Astrocyte (in vitro differentiated cells and primary cell): ENCODE data around the gene SARDH. TPM values are rescaled to one million over a fixed set of nuclear protein-coding genes. Genes with fewer than 3 reads are reported as not detected.

Source experiments
- DNase-seq: peaks from one replicate; pipeline ENCODE4 v3.0.0-alpha.2; 2010; ENCODE audit warnings: low read depth
- FAIRE-seq: peaks from 2 replicates; lab custom pipeline; 2011; peaks lifted over from hg19 to GRCh38; lab: Jason Lieb, UNC
- H2AFZ ChIP-seq: 2 replicates; pipeline ENCODE4 v1.6.0; 2012; ENCODE audit warnings: low read depth, low read length, inconsistent platforms
- H3K27ac ChIP-seq: 2 replicates; pipeline ENCODE4 v1.5.1; 2011; ENCODE audit warnings: low read depth, low read length, inconsistent platforms
- H3K27me3 ChIP-seq: 2 replicates; pipeline ENCODE4 v1.6.0; 2011; ENCODE audit warnings: low read length, inconsistent platforms; ENCODE audit not compliant: insufficient read depth
- H3K36me3 ChIP-seq: 2 replicates; pipeline ENCODE4 v1.5.1; 2011; ENCODE audit warnings: low read length, inconsistent platforms; ENCODE audit not compliant: insufficient read depth
- H3K4me1 ChIP-seq: 2 replicates; pipeline ENCODE4 v1.5.1; 2011; ENCODE audit warnings: low read length, inconsistent platforms; ENCODE audit not compliant: insufficient read depth
- H3K4me2 ChIP-seq: 2 replicates; pipeline ENCODE4 v1.6.0; 2012; ENCODE audit warnings: low read length, inconsistent platforms
- H3K4me3 ChIP-seq: 2 replicates; pipeline ENCODE4 v1.5.1; 2011; ENCODE audit warnings: low read depth, mild to moderate bottlenecking, low read length, inconsistent platforms; ENCODE audit not compliant: insufficient read depth
- H3K79me2 ChIP-seq: 2 replicates; pipeline ENCODE4 v1.6.0; 2012; ENCODE audit warnings: mild to moderate bottlenecking, low read length, inconsistent platforms; ENCODE audit not compliant: insufficient read depth
- H3K9ac ChIP-seq: 2 replicates; pipeline ENCODE4 v1.6.0; 2012; ENCODE audit warnings: mild to moderate bottlenecking, low read length, inconsistent platforms
- H3K9me3 ChIP-seq: 2 replicates; pipeline ENCODE4 v1.5.1; 2012; ENCODE audit warnings: low read depth, mild to moderate bottlenecking, low read length, inconsistent platforms; ENCODE audit not compliant: insufficient read depth
- H4K20me1 ChIP-seq: 2 replicates; pipeline ENCODE4 v1.6.0; 2012; ENCODE audit warnings: low read length, inconsistent platforms; ENCODE audit not compliant: insufficient read depth
- H3K27ac Mint-ChIP-seq: one replicate; pipeline ENCODE4 v1.8.0; 2021; ENCODE audit warnings: mild to moderate bottlenecking, mixed read lengths; ENCODE audit not compliant: unreplicated experiment
- H3K27me3 Mint-ChIP-seq: one replicate; pipeline ENCODE4 v1.8.0; 2021; ENCODE audit warnings: low read depth, mixed read lengths; ENCODE audit not compliant: unreplicated experiment
- H3K36me3 Mint-ChIP-seq: one replicate; pipeline ENCODE4 v1.8.0; 2021; ENCODE audit warnings: low read depth, mixed read lengths; ENCODE audit not compliant: unreplicated experiment
- H3K4me1 Mint-ChIP-seq: one replicate; pipeline ENCODE4 v1.8.0; 2021; ENCODE audit warnings: low read depth, mixed read lengths; ENCODE audit not compliant: unreplicated experiment
- H3K4me3 Mint-ChIP-seq: one replicate; pipeline ENCODE4 v1.8.0; 2021; ENCODE audit warnings: mild to moderate bottlenecking, moderate library complexity, mixed read lengths; ENCODE audit not compliant: unreplicated experiment
- H3K9me3 Mint-ChIP-seq: one replicate; pipeline ENCODE4 v1.8.0; 2021; ENCODE audit warnings: mild to moderate bottlenecking, mixed read lengths; ENCODE audit not compliant: unreplicated experiment
- EZH2 ChIP-seq: IDR thresholded peaks from 2 replicates; pipeline ENCODE4 v1.6.1; 2012; ENCODE audit warnings: mild to moderate bottlenecking, low read length, inconsistent platforms; ENCODE audit not compliant: insufficient read depth
- total RNA-seq: library from RNA; stranded (reverse); gene quantifications from 2 replicates; pipeline ENCODE4 v1.2.1, GENCODE V29; 2021
- TF ChIP-seq, protein P1 (sequence below): IDR thresholded peaks from 2 replicates; pipeline ENCODE4 v1.5.1; 2011; ENCODE audit warnings: low read depth, mild to moderate bottlenecking, inconsistent platforms, low read length, moderate library complexity; ENCODE audit not compliant: insufficient read depth

SARDH gene
- total RNA-seq, 1 donor from 2014 or later, result 2.8 TPM

DNA sequence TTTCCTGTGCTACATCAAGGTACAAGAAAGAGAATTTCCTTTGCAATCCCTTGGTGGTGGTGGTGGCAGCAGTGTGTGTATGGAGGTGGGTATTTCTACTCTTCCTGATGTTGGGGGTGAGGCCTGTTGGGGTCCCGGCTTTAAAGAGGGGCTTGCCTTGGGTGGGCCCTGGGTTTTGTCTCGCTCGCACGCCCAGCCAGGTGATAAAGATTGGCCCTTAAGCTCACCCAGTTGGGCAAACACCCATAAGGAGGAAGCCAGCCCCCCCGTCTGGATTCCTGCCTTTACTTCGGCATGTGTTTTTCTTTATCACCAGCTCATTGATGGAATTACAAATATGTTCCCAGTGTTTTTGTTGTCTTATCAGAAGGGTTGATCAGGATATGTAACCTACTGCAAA is 16.0 kb upstream of the SARDH start:
- Mint-ChIP-seq H3K9me3 (peaks cover 13% of the 10 kb centered on the region), H3K27ac (no peak overlapping the region), H3K4me3 (no peak overlapping the region), H3K27me3 (peaks cover 4% of the 10 kb centered on the region), H3K36me3 (peaks cover 22% of the 10 kb centered on the region), H3K4me1 (no peaks in the 10 kb centered on the region)
- H3K4me3 ChIP-seq, result no peak overlapping the region
- DNase-seq, result no peak
- no peaks in the 10 kb centered on the region for H3K79me2 ChIP-seq
- TF ChIP-seq EZH2, result no peak
- TF ChIP-seq, protein P1, sequence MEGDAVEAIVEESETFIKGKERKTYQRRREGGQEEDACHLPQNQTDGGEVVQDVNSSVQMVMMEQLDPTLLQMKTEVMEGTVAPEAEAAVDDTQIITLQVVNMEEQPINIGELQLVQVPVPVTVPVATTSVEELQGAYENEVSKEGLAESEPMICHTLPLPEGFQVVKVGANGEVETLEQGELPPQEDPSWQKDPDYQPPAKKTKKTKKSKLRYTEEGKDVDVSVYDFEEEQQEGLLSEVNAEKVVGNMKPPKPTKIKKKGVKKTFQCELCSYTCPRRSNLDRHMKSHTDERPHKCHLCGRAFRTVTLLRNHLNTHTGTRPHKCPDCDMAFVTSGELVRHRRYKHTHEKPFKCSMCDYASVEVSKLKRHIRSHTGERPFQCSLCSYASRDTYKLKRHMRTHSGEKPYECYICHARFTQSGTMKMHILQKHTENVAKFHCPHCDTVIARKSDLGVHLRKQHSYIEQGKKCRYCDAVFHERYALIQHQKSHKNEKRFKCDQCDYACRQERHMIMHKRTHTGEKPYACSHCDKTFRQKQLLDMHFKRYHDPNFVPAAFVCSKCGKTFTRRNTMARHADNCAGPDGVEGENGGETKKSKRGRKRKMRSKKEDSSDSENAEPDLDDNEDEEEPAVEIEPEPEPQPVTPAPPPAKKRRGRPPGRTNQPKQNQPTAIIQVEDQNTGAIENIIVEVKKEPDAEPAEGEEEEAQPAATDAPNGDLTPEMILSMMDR, result no peak
- no peak overlapping the region for H3K9ac ChIP-seq
- no peak overlapping the region for H3K4me2 ChIP-seq
- no peak overlapping the region for H3K27ac ChIP-seq
- H4K20me1 ChIP-seq, result no peaks in the 10 kb centered on the region
- no peaks in the 10 kb centered on the region for H3K9me3 ChIP-seq
- no peak for FAIRE-seq
- peaks cover 5% of the 10 kb centered on the region for H3K27me3 ChIP-seq
- no peaks in the 10 kb centered on the region for H3K4me1 ChIP-seq
- no peak overlapping the region for H2AFZ ChIP-seq
- H3K36me3 ChIP-seq, result no peaks in the 10 kb centered on the region

DNA sequence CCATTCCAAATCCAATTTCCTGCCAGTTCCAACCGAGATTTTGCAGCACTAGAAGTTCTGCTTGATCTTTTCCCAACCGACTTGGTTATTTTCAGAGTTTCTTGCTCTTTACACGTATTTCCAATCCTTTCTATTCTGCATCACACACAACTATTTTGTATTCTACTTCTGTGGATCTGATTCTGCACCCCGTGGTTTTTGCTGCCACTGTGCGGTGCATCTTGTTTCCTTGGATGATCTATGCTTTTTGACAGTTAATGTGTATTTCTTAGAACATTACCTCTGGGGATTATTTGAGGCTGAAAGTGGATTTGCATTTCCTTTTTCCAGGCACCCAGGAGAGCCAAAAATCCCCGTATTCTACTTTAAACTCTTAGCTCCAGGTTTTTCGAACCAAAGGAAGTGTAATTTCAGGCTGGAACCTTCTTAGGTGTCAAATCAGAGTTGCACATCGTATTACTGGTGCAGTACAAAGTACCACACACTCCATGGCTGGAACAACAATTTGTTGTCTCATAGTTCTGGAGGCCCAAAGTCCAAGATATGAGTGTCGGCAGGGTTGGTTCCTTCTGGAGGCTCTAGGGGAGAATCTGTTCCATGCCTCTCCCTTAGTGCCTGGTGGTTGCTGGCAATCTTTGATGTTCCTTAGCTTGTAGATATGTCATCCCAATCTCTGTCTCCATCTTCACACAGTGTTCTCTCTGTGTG is 14.7 kb upstream of the SARDH start:
- no peak overlapping the region for H3K27ac Mint-ChIP-seq
- no peak for FAIRE-seq
- H3K9me3 Mint-ChIP-seq, result peaks cover 14% of the 10 kb centered on the region
- Histone ChIP-seq H2AFZ (no peak overlapping the region), H3K36me3 (no peaks in the 10 kb centered on the region), H3K4me3 (no peak overlapping the region), H4K20me1 (no peaks in the 10 kb centered on the region), H3K9me3 (no peaks in the 10 kb centered on the region), H3K4me1 (no peaks in the 10 kb centered on the region), H3K79me2 (no peaks in the 10 kb centered on the region), H3K9ac (no peak overlapping the region), H3K27ac (no peak overlapping the region), H3K4me2 (no peak overlapping the region), H3K27me3 (peaks cover 5% of the 10 kb centered on the region)
- TF ChIP-seq, protein P1, result no peak
- TF ChIP-seq EZH2, result no peak
- peaks cover 21% of the 10 kb centered on the region for H3K36me3 Mint-ChIP-seq
- H3K4me3 Mint-ChIP-seq, result no peak overlapping the region
- DNase-seq, result no peak
- H3K4me1 Mint-ChIP-seq, result no peaks in the 10 kb centered on the region
- H3K27me3 Mint-ChIP-seq, result peaks cover 4% of the 10 kb centered on the region

DNA sequence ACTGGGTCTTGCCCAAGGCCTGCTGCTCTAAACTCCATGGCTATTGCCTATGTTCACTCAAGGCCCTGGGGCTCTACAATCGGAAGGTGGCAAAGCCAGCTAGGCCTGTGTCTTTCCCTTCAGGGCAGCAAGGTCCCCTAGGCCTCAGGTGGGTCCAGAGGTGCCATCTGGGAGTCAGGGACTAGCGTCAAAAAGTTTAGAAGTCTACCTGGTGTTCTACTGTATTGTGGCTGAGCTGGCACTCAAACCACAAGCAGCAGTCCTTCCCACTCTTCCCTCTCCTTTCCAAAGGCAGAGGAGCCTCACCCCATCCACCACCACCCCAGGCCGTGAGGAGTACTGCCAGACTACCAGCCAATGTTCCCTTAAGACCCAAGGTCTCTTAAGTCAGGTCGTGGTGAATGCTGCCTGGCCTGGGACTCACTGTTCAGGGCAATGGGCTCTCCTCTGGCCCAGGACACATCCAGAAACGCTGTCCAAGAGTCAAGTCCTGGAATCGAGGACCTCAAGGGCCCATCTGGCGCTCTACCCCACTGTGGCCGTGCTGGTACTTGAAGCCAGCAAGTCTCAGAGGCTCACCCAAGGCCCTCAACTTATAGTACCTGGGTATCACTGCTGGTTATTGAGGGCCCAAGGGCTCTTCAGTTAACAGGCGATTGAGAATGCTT is 13.0 kb upstream of the SARDH start:
- no peak overlapping the region for H3K4me3 ChIP-seq
- H3K36me3 ChIP-seq, result no peaks in the 10 kb centered on the region
- no peak for FAIRE-seq
- TF ChIP-seq EZH2, result no peak
- TF ChIP-seq, protein P1, result no peak
- H3K27ac Mint-ChIP-seq, result no peak overlapping the region
- H3K27ac ChIP-seq, result no peak overlapping the region
- no peak for DNase-seq
- H4K20me1 ChIP-seq, result no peaks in the 10 kb centered on the region
- H3K27me3 Mint-ChIP-seq, result peaks cover 4% of the 10 kb centered on the region
- no peak overlapping the region for H2AFZ ChIP-seq
- no peak overlapping the region for H3K4me2 ChIP-seq
- H3K79me2 ChIP-seq, result no peaks in the 10 kb centered on the region
- H3K9me3 ChIP-seq, result no peaks in the 10 kb centered on the region
- peaks cover 17% of the 10 kb centered on the region for H3K36me3 Mint-ChIP-seq
- peaks cover 9% of the 10 kb centered on the region for H3K27me3 ChIP-seq
- H3K9ac ChIP-seq, result no peak overlapping the region
- H3K4me3 Mint-ChIP-seq, result no peak overlapping the region
- no peaks in the 10 kb centered on the region for H3K4me1 ChIP-seq
- H3K9me3 Mint-ChIP-seq, result peaks cover 14% of the 10 kb centered on the region
- H3K4me1 Mint-ChIP-seq, result no peaks in the 10 kb centered on the region
